ENCODE results near the gene UCK1. TPM values are rescaled to one million over a fixed set of nuclear protein-coding genes. Genes with fewer than 3 reads are reported as not detected.

UCK1 gene
- total and polyA plus RNA-seq, 2 of the 13 experiments (the other 11 are each of a cell fraction or from before 2014, with no cell fraction given): 11.0 to 24.1 TPM

DNA sequence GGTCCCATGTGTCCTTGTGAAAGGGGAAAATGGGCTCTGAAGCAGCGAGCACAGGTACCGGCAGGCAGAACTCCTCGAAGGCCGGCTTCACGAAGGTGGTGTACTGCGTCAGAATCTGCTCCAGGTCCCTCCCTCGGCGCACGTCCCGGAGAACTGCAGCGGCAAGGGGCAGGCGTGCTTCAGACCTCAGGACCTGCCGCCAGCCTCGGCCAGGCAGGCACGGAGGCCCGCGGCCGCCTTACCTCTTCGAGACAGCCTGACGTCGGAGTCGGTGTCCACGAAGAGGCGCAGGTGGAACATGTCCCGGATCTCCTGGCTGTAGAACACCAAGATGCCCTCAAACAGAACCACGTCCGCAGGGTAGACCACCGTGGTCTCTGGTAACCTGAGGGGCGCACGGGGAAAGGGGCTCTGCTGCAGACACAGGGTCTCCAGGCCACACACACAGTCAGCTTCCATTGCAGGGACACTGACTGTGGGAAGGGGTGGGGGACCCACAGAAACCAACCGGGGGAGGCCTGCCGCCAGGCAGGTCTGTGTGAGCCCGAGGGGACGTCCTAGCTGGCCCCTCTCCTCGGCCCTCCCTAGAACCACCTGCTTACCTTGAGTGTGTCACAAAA, 2.1 kb downstream of the UCK1 start:
- intact Hi-C loops (cut with micrococcal nuclease; ENCODE audit: unreplicated experiment): no loop called here
- ATAC-seq: no peak
- CTCF ChIA-PET (ENCODE audit: low intra/inter-chr PET ratio, low total read pairs): no interaction called here
- H3K79me2 ChIP-seq (ENCODE audit: insufficient read depth, low read length): peaks cover 6% of the 10 kb centered on the region
- no peaks in the 10 kb centered on the region for H4K20me1 ChIP-seq (ENCODE audit: insufficient read depth, low read length)
- H3K27me3 ChIP-seq (ENCODE audit: control insufficient read depth in 1 of 2, insufficient read depth in 2 of 2, low read length in 2 of 2): peaks cover 0 to 4% of the 10 kb centered on the region in 2 experiments; a peak in 1 of 5 replicates
- no peak for FAIRE-seq
- H3K9me3 ChIP-seq (ENCODE audit: low read length): no peaks in the 10 kb centered on the region
- in situ Hi-C loops (cut with HindIII; ENCODE audit: extremely low pct_ligation_motif_present, low pct_unique_long_range_greater_than_20kb): no loop called here
- peak overlapping the region in 1 of 3 experiments; percentile 78; a peak in 1 of 6 replicates for H3K4me3 ChIP-seq (replicated peaks in 1 of 3; ENCODE audit: insufficient read depth in 1 of 3, low read depth in 2 of 3, low read length in 3 of 3)
- no peak for DNase-seq (ENCODE audit: low spot score)
- H3K27ac ChIP-seq (ENCODE audit: extremely low read length, insufficient read depth, low read length): no peak overlapping the region
- no TSS peak for BruUV-seq (replicated peaks)
- peaks cover 11% of the 10 kb centered on the region for H3K4me1 ChIP-seq (ENCODE audit: insufficient read depth, low read length)
- H3K9ac ChIP-seq (ENCODE audit: insufficient read depth, low read depth, low read length): no peak overlapping the region
- no peak overlapping the region for H3K4me2 ChIP-seq (ENCODE audit: low read depth, low read length)
- WGBS (ENCODE audit: low lambda C conversion rate): 98% methylated on average over 31 of the region's 35 CpGs
- POLR2A ChIA-PET: no interaction called here
- H2AFZ ChIP-seq (ENCODE audit: low read length): no peak overlapping the region
- H3K36me3 ChIP-seq (replicated peaks in 1 of 2; ENCODE audit: control insufficient read depth in 1 of 2, insufficient read depth in 2 of 2, low read length in 2 of 2): peaks cover 9 to 30% of the 10 kb centered on the region in 2 experiments; a peak in 4 of 5 replicates
- no peak for TF ChIP-seq NRL (CRISPR knock-in tag; IDR thresholded peaks at IDR 0.05; ENCODE audit: borderline replicate concordance)
- TF ChIP-seq HNRNPH1 (optimal IDR thresholded peaks at IDR 0.05; ENCODE audit: low read depth, low read length): no peak
- TF ChIP-seq, protein P1, sequence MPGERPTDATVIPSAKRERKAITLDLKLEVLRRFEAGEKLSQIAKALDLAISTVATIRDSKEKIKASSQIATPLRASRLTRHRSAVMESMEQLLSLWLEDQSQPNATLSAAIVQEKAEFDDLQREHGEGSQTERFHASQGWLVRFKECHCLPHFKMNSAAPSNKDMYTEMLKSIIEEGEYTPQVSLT (CRISPR knock-in tag; IDR thresholded peaks at IDR 0.05; ENCODE audit: borderline replicate concordance, low read depth): no peak
- no peak for TF ChIP-seq GFI1 (CRISPR knock-in tag; IDR thresholded peaks at IDR 0.05; ENCODE audit: borderline replicate concordance)
- TF ChIP-seq ZNF772 (CRISPR knock-in tag; IDR thresholded peaks at IDR 0.05): no peak
- TF ChIP-seq ZFP36 (IDR thresholded peaks at IDR 0.05; ENCODE audit: borderline replicate concordance, low read depth, low read length, partially characterized antibody): no peak
- no peak for TF ChIP-seq SRSF1 (optimal IDR thresholded peaks at IDR 0.05; ENCODE audit: low read depth, low read length)
- TF ChIP-seq ZNF670 (CRISPR knock-in tag; IDR thresholded peaks at IDR 0.05; ENCODE audit: borderline replicate concordance): no peak
- TF ChIP-seq, protein P2, sequence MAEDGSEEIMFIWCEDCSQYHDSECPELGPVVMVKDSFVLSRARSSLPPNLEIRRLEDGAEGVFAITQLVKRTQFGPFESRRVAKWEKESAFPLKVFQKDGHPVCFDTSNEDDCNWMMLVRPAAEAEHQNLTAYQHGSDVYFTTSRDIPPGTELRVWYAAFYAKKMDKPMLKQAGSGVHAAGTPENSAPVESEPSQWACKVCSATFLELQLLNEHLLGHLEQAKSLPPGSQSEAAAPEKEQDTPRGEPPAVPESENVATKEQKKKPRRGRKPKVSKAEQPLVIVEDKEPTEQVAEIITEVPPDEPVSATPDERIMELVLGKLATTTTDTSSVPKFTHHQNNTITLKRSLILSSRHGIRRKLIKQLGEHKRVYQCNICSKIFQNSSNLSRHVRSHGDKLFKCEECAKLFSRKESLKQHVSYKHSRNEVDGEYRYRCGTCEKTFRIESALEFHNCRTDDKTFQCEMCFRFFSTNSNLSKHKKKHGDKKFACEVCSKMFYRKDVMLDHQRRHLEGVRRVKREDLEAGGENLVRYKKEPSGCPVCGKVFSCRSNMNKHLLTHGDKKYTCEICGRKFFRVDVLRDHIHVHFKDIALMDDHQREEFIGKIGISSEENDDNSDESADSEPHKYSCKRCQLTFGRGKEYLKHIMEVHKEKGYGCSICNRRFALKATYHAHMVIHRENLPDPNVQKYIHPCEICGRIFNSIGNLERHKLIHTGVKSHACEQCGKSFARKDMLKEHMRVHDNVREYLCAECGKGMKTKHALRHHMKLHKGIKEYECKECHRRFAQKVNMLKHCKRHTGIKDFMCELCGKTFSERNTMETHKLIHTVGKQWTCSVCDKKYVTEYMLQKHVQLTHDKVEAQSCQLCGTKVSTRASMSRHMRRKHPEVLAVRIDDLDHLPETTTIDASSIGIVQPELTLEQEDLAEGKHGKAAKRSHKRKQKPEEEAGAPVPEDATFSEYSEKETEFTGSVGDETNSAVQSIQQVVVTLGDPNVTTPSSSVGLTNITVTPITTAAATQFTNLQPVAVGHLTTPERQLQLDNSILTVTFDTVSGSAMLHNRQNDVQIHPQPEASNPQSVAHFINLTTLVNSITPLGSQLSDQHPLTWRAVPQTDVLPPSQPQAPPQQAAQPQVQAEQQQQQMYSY (CRISPR knock-in tag; IDR thresholded peaks at IDR 0.05): no peak
- TF ChIP-seq, protein P3, sequence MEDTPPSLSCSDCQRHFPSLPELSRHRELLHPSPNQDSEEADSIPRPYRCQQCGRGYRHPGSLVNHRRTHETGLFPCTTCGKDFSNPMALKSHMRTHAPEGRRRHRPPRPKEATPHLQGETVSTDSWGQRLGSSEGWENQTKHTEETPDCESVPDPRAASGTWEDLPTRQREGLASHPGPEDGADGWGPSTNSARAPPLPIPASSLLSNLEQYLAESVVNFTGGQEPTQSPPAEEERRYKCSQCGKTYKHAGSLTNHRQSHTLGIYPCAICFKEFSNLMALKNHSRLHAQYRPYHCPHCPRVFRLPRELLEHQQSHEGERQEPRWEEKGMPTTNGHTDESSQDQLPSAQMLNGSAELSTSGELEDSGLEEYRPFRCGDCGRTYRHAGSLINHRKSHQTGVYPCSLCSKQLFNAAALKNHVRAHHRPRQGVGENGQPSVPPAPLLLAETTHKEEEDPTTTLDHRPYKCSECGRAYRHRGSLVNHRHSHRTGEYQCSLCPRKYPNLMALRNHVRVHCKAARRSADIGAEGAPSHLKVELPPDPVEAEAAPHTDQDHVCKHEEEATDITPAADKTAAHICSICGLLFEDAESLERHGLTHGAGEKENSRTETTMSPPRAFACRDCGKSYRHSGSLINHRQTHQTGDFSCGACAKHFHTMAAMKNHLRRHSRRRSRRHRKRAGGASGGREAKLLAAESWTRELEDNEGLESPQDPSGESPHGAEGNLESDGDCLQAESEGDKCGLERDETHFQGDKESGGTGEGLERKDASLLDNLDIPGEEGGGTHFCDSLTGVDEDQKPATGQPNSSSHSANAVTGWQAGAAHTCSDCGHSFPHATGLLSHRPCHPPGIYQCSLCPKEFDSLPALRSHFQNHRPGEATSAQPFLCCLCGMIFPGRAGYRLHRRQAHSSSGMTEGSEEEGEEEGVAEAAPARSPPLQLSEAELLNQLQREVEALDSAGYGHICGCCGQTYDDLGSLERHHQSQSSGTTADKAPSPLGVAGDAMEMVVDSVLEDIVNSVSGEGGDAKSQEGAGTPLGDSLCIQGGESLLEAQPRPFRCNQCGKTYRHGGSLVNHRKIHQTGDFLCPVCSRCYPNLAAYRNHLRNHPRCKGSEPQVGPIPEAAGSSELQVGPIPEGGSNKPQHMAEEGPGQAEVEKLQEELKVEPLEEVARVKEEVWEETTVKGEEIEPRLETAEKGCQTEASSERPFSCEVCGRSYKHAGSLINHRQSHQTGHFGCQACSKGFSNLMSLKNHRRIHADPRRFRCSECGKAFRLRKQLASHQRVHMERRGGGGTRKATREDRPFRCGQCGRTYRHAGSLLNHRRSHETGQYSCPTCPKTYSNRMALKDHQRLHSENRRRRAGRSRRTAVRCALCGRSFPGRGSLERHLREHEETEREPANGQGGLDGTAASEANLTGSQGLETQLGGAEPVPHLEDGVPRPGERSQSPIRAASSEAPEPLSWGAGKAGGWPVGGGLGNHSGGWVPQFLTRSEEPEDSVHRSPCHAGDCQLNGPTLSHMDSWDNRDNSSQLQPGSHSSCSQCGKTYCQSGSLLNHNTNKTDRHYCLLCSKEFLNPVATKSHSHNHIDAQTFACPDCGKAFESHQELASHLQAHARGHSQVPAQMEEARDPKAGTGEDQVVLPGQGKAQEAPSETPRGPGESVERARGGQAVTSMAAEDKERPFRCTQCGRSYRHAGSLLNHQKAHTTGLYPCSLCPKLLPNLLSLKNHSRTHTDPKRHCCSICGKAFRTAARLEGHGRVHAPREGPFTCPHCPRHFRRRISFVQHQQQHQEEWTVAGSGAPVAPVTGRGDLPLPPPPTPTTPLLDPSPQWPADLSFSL (CRISPR knock-in tag; IDR thresholded peaks at IDR 0.05): no peak
- no peak for TF ChIP-seq ATF7-NPFF (CRISPR knock-in tag; IDR thresholded peaks at IDR 0.05; ENCODE audit: low read depth)
- no peak for TF ChIP-seq ZNF607 (CRISPR knock-in tag; IDR thresholded peaks at IDR 0.05; ENCODE audit: borderline replicate concordance)
- no peak for TF ChIP-seq HNRNPLL (IDR thresholded peaks at IDR 0.05; ENCODE audit: low read depth, low read length, poor library complexity, severe bottlenecking)

Measured in HepG2 (cell line).